GM19452 (cell line): ENCODE measurements around the gene AFG1L.
"Not testable (repeated sequence)": the region's sequence is repeated elsewhere in the genome, so short reads cannot be mapped to it uniquely, and the experiment has no call there.

Experiments
- ATAC-seq: cut with Tn5 transposase; IDR thresholded peaks from one replicate; pipeline ENCODE4 v1.9.1; 2021; ENCODE audit not compliant: unreplicated experiment

AFG1L gene

GRCh38 chr6:108507316-108507715 is 212.5 kb downstream of the AFG1L start:
- no peak for ATAC-seq

- no peak for ATAC-seq
Measured at GRCh38 chr6:108510461-108511319, 215.8 kb downstream of the AFG1L start.

- ATAC-seq: no peak
Measured at GRCh38 chr6:108518714-108519576, 224.1 kb downstream of the AFG1L start.

- ATAC-seq: no peak
Measured at GRCh38 chr6:108521616-108522107, 226.8 kb downstream of the AFG1L start.

GRCh38 chr6:108523697-108524096 is 228.8 kb downstream of the AFG1L start:
- no peak for ATAC-seq

GRCh38 chr6:108524528-108525248 is 229.8 kb downstream of the AFG1L start:
- no peak for ATAC-seq

GRCh38 chr6:108526739-108527174 is 231.9 kb downstream of the AFG1L start:
- no peak for ATAC-seq

- ATAC-seq: no peak
Measured at GRCh38 chr6:108528878-108529277, 234.0 kb downstream of the AFG1L start.

- ATAC-seq: no peak
Measured at GRCh38 chr6:108531332-108531731, 236.5 kb downstream of the AFG1L start.

GRCh38 chr6:108535114-108535742 is 240.4 kb downstream of the AFG1L start:
- ATAC-seq: no peak

GRCh38 chr6:108535920-108536535 is 241.2 kb downstream of the AFG1L start:
- ATAC-seq: not testable (repeated sequence)

GRCh38 chr6:108541843-108542759 is 247.2 kb downstream of the AFG1L start:
- peak; percentile 61 for ATAC-seq

- no peak for ATAC-seq
Measured at GRCh38 chr6:108543175-108543940, 248.5 kb downstream of the AFG1L start.

GRCh38 chr6:108544606-108545005 is 249.8 kb downstream of the AFG1L start:
- ATAC-seq: no peak

- no peak for ATAC-seq
Measured at GRCh38 chr6:108546079-108547049, 251.5 kb downstream of the AFG1L start.

GRCh38 chr6:108549241-108549640 is 254.4 kb downstream of the AFG1L start:
- no peak for ATAC-seq

- no peak for ATAC-seq
Measured at GRCh38 chr6:108549741-108550140, 254.9 kb downstream of the AFG1L start.
